GM10847 (cell line): Measurements from ENCODE around the gene ECEL1.

Source experiments
- POLR2A ChIP-seq: IDR thresholded peaks from 2 replicates; pipeline ENCODE4 v1.6.1; 2011; ENCODE audit not compliant: insufficient read length; ENCODE audit errors: extremely low read depth

Gene ECEL1

GRCh38 chr2:232508251-232508650 lies 20.6 kb upstream of the ECEL1 start:
- TF ChIP-seq POLR2A: no peak

GRCh38 chr2:232506709-232507108 lies 19.1 kb upstream of the ECEL1 start:
- no peak for TF ChIP-seq POLR2A

- TF ChIP-seq POLR2A: no peak
Measured at GRCh38 chr2:232505856-232506255, 18.2 kb upstream of the ECEL1 start.

GRCh38 chr2:232504438-232504837 lies 16.8 kb upstream of the ECEL1 start:
- TF ChIP-seq POLR2A: no peak

- no peak for TF ChIP-seq POLR2A
Measured at GRCh38 chr2:232503809-232504323, 16.2 kb upstream of the ECEL1 start.

GRCh38 chr2:232502911-232503808 lies 15.5 kb upstream of the ECEL1 start:
- TF ChIP-seq POLR2A: no peak

- TF ChIP-seq POLR2A: no peak
Measured at GRCh38 chr2:232502511-232502910, 14.9 kb upstream of the ECEL1 start.

GRCh38 chr2:232501794-232502390 lies 14.3 kb upstream of the ECEL1 start:
- TF ChIP-seq POLR2A: no peak

GRCh38 chr2:232501331-232501771 lies 13.7 kb upstream of the ECEL1 start:
- no peak for TF ChIP-seq POLR2A

GRCh38 chr2:232498452-232498851 lies 10.8 kb upstream of the ECEL1 start:
- TF ChIP-seq POLR2A: no peak

GRCh38 chr2:232497348-232497747 lies 9.7 kb upstream of the ECEL1 start:
- TF ChIP-seq POLR2A: no peak

GRCh38 chr2:232496501-232497270 lies 9.1 kb upstream of the ECEL1 start:
- no peak for TF ChIP-seq POLR2A

GRCh38 chr2:232495292-232495691 lies 7.7 kb upstream of the ECEL1 start:
- no peak for TF ChIP-seq POLR2A

- no peak for TF ChIP-seq POLR2A
Measured at GRCh38 chr2:232494542-232494941, 6.9 kb upstream of the ECEL1 start.

- TF ChIP-seq POLR2A: no peak
Measured at GRCh38 chr2:232493701-232494474, 6.3 kb upstream of the ECEL1 start.
